Sigmoid colon (tissue), 7 donors: ENCODE data around the gene PIK3CD. TPM values are rescaled to one million over a fixed set of nuclear protein-coding genes. Genes with fewer than 3 reads are reported as not detected.

Source experiments
- DNase-seq: peaks from one replicate; pipeline ENCODE4 v3.0.0-alpha.2; 2019
- H3K27ac ChIP-seq, 4 donors: fragments of 200-600 bp; sonication (generic); one replicate each; pipeline ENCODE4 v1.5.1; 2016 to 2019; ENCODE audit warnings: mild to moderate bottlenecking in 1 of 4
- H3K27me3 ChIP-seq, 3 donors: fragments of 200-600 bp; sonication (generic); one replicate each; pipeline ENCODE4 v1.5.1; 2019; ENCODE audit warnings: mild to moderate bottlenecking in 1 of 3
- H3K36me3 ChIP-seq, 4 donors: fragments of 200-600 bp; sonication (generic); one replicate each; pipeline ENCODE4 v1.5.1; 2016 to 2019
- H3K4me1 ChIP-seq, 4 donors: fragments of 200-600 bp; sonication (generic); one replicate each; pipeline ENCODE4 v1.5.1; 2017 to 2019
- H3K4me3 ChIP-seq, 4 donors: fragments of 200-600 bp; sonication (generic); one replicate each; pipeline ENCODE4 v1.5.1; 2017 to 2019; ENCODE audit warnings: mild to moderate bottlenecking in 2 of 4, moderate library complexity in 1 of 4
- H3K9me3 ChIP-seq, 4 donors: fragments of 200-600 bp in 3 of 4; sonication (generic) in 3 of 4; one replicate each; pipeline versions ENCODE4 v1.5.1 to v1.6.1; 2013 to 2019
- EP300 ChIP-seq, 4 donors: sonication (generic); formaldehyde crosslinking; IDR thresholded peaks; one replicate each; pipeline ENCODE4 v1.6.1; 2017; ENCODE audit warnings: antibody characterized with exemption in 4 of 4
- POLR2A ChIP-seq, 2 donors: fragments of 450-650 bp; IDR thresholded peaks; one replicate each; pipeline ENCODE4 v1.6.1; 2016; ENCODE audit warnings: antibody characterized with exemption in 2 of 2, mild to moderate bottlenecking in 2 of 2, moderate library complexity in 2 of 2
- POLR2AphosphoS5 ChIP-seq, 4 donors: sonication (generic); formaldehyde crosslinking; IDR thresholded peaks; one replicate each; pipeline ENCODE4 v1.6.1; 2017; ENCODE audit warnings: antibody characterized with exemption in 4 of 4
- WGBS, 2 donors: extraction: QIAGEN DNeasy Blood & Tissue Kit; methylation state at CpG; one replicate each; pipeline ENCODE4 v1.1.7; 2013; 5-methylcytosine and 5-hydroxymethylcytosine counted together
- intact Hi-C: fragments of 100-400 bp; cut with DNase I; formaldehyde crosslinking; loops from one replicate; pipeline ENCODE4 v1.15.1; 2023
- polyA plus RNA-seq, 3 donors: library from polyadenylated mRNA; stranded (reverse); fragments of 200-250 nt; gene quantifications; one replicate each; pipeline ENCODE4 v1.2.3, GENCODE V29; 2013
- total RNA-seq, 4 donors: library from RNA; depleted of rRNA; stranded (reverse); fragments of >200 nt; gene quantifications; one replicate each; pipeline ENCODE4 v1.1.0, GENCODE V29; 2016
- TF ChIP-seq, protein P1 (sequence below), 4 experiments: fragments of 450-650 bp in 3 of 4; fragments of 200-600 bp in 1 of 4; IDR thresholded peaks; one replicate each; pipeline ENCODE4 v1.5.1; 2016 to 2019; ENCODE audit warnings: antibody characterized with exemption in 4 of 4, mild to moderate bottlenecking in 3 of 4, moderate library complexity in 2 of 4
- donor health status: healthy with polysubstance abuse.
- donor health status: Bipolar disorder and iron deficiency.
- donor health status: healthy.

The PIK3CD gene
- total and polyA plus RNA-seq, 7 donors = 1.2 to 23.1 (median 8.7) TPM

- H3K36me3 ChIP-seq = no peaks in the 10 kb centered on the region
- 88 to 93% methylated on average over 2 of the region's 2 CpGs for WGBS, 2 donors
- H3K4me3 ChIP-seq = no peak overlapping the region
- no peak overlapping the region for H3K27ac ChIP-seq
- H3K9me3 ChIP-seq = no peaks in the 10 kb centered on the region
- TF ChIP-seq, protein P1, sequence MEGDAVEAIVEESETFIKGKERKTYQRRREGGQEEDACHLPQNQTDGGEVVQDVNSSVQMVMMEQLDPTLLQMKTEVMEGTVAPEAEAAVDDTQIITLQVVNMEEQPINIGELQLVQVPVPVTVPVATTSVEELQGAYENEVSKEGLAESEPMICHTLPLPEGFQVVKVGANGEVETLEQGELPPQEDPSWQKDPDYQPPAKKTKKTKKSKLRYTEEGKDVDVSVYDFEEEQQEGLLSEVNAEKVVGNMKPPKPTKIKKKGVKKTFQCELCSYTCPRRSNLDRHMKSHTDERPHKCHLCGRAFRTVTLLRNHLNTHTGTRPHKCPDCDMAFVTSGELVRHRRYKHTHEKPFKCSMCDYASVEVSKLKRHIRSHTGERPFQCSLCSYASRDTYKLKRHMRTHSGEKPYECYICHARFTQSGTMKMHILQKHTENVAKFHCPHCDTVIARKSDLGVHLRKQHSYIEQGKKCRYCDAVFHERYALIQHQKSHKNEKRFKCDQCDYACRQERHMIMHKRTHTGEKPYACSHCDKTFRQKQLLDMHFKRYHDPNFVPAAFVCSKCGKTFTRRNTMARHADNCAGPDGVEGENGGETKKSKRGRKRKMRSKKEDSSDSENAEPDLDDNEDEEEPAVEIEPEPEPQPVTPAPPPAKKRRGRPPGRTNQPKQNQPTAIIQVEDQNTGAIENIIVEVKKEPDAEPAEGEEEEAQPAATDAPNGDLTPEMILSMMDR (IDR thresholded peaks at IDR 0.05) = no peak
- TF ChIP-seq EP300 (IDR thresholded peaks at IDR 0.05) (no peak), POLR2AphosphoS5 (IDR thresholded peaks at IDR 0.05) (no peak), POLR2A (IDR thresholded peaks at IDR 0.05) (no peak)
- intact Hi-C loops = no loop called here
- DNase-seq = no peak
- H3K4me1 ChIP-seq = no peaks in the 10 kb centered on the region
- H3K27me3 ChIP-seq = no peaks in the 10 kb centered on the region
Measured at GRCh38 chr1:9680091-9680490, 28.6 kb downstream of the PIK3CD start.

DNA sequence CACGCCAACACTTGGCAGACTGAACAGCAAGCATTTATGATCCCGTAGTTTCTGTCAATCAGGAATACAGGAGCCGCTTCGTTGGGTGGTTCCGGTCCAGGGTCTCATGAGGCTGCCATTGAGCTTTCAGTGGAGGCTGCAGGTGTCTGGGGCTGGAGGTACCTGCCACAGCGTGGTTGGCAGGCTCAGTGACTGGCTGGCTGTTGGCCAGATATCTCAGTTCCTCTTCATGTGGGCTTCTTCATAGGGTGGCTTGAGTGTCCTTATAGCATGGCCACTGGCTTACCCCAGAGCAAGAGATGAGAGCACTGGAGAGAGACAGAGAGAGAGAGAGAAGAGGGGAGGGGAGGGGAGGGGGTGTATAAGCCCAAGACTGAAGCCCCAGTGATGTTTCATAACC lies 29.3 kb downstream of the PIK3CD start:
- DNase-seq = no peak
- Histone ChIP-seq H3K4me1 (no peaks in the 10 kb centered on the region), H3K27ac (no peak overlapping the region), H3K27me3 (no peaks in the 10 kb centered on the region), H3K36me3 (no peaks in the 10 kb centered on the region), H3K4me3 (no peak overlapping the region), H3K9me3 (no peaks in the 10 kb centered on the region)
- TF ChIP-seq, protein P1 (IDR thresholded peaks at IDR 0.05) = no peak
- TF ChIP-seq EP300 (IDR thresholded peaks at IDR 0.05) (no peak), POLR2AphosphoS5 (IDR thresholded peaks at IDR 0.05) (no peak), POLR2A (IDR thresholded peaks at IDR 0.05) (no peak)
- intact Hi-C loops = no loop called here
- WGBS, 2 donors = 73 to 80% methylated on average over 6 of the region's 6 CpGs

GRCh38 chr1:9684801-9685200 lies 33.3 kb downstream of the PIK3CD start:
- Histone ChIP-seq H3K4me3 (no peak overlapping the region), H3K9me3 (no peaks in the 10 kb centered on the region), H3K27me3 (no peaks in the 10 kb centered on the region), H3K4me1 (peaks cover 0 to 28% (median 23%) of the 10 kb centered on the region in 4 donors), H3K36me3 (no peaks in the 10 kb centered on the region), H3K27ac (no peak overlapping the region)
- intact Hi-C loops = loop anchor here (5.0 kb wide), 1 partner anchor 138 kb away; the partner anchor contains the start of gene CLSTN1
- no peak for TF ChIP-seq POLR2A (IDR thresholded peaks at IDR 0.05)
- TF ChIP-seq, protein P1 (IDR thresholded peaks at IDR 0.05) = no peak
- TF ChIP-seq POLR2AphosphoS5 (IDR thresholded peaks at IDR 0.05) = no peak
- no peak for TF ChIP-seq EP300 (IDR thresholded peaks at IDR 0.05)
- 97 to 98% methylated on average over 1 of the region's 1 CpG for WGBS, 2 donors
- DNase-seq = no peak

GRCh38 chr1:9687120-9687873 lies 35.8 kb downstream of the PIK3CD start:
- Histone ChIP-seq H3K27ac (peak overlapping the region; percentile 34 to 67 (median 59)), H3K4me1 (peaks cover 0 to 38% (median 28%) of the 10 kb centered on the region in 4 donors), H3K36me3 (no peaks in the 10 kb centered on the region), H3K4me3 (peak overlapping the region; percentile 43 to 94 (median 78)), H3K27me3 (no peaks in the 10 kb centered on the region), H3K9me3 (no peaks in the 10 kb centered on the region)
- TF ChIP-seq EP300 (IDR thresholded peaks at IDR 0.05) (no peak), POLR2A (IDR thresholded peaks at IDR 0.05) (no peak), POLR2AphosphoS5 (IDR thresholded peaks at IDR 0.05) (no peak)
- TF ChIP-seq, protein P1 (IDR thresholded peaks at IDR 0.05) = peak in 1 of 4 experiments; percentile 9
- intact Hi-C loops = loop anchor here (5.0 kb wide), 1 partner anchor 135 kb away; the partner anchor contains the start of gene CLSTN1
- DNase-seq = peak; percentile 70
- WGBS, 2 donors = 1 to 2% methylated on average over 42 of the region's 42 CpGs
